ENCODE data around the gene KCTD3. TPM values are rescaled to one million over a fixed set of nuclear protein-coding genes. Genes with fewer than 3 reads are reported as not detected.

The KCTD3 gene
- total RNA-seq, 1 experiment from 2014 or later, result 50.7 TPM

DNA sequence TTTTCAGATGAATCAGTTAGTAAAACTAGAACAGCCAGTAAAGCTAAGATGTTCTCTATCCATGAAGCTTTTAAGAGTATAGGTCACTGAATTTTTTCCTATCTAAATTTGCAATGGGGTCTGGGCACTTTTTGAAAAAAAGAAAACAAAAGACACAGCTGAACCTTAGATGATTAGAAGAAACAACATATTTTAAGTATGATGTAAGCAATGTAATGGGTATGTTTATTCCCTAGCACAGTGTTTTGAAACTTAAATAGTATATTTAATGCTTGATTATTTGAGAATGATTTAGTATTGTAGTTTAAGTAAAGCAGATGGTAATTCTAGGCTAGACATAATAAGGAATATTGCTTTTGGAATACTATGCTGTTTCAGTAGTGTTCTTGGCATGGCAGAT, 36.2 kb downstream of the KCTD3 start:
- TF ChIP-seq CTCF (IDR thresholded peaks at IDR 0.05; ENCODE audit: insufficient read depth in 1 of 2, low read depth in 1 of 2, low read length in 1 of 2, severe bottlenecking in 1 of 2, unreplicated experiment in 1 of 2), result no peak
- H3K27me3 Mint-ChIP-seq (ENCODE audit: insufficient read depth, unreplicated experiment), result no peaks in the 10 kb centered on the region
- peaks cover 7% of the 10 kb centered on the region for H3K9me3 Mint-ChIP-seq (ENCODE audit: unreplicated experiment)
- intact Hi-C loops (cut with micrococcal nuclease; ENCODE audit: unreplicated experiment), result no loop called here
- Histone ChIP-seq H3K27me3 (replicated peaks; ENCODE audit: control insufficient read depth, insufficient read depth, low read length) (no peaks in the 10 kb centered on the region), H3K4me3 (ENCODE audit: low read depth, low read length) (no peak overlapping the region), H3K9me3 (no peaks in the 10 kb centered on the region), H3K4me1 (peaks cover 35% of the 10 kb centered on the region), H3K36me3 (ENCODE audit: control insufficient read depth, insufficient read depth, low read length) (no peaks in the 10 kb centered on the region)
- DNase-seq, result no peak
- BruUV-seq (replicated peaks), result no TSS peak
- no peak overlapping the region for H3K4me3 Mint-ChIP-seq (ENCODE audit: unreplicated experiment)
- peaks cover 37% of the 10 kb centered on the region for H3K36me3 Mint-ChIP-seq (ENCODE audit: insufficient read depth, unreplicated experiment)
- H3K27ac Mint-ChIP-seq (ENCODE audit: unreplicated experiment), result peak overlapping the region; percentile 28
- H3K4me1 Mint-ChIP-seq (ENCODE audit: low read depth, unreplicated experiment), result peaks cover 35% of the 10 kb centered on the region
- CTCF ChIA-PET, result no interaction called here
- POLR2A ChIA-PET, result no interaction called here

- intact Hi-C loops (cut with micrococcal nuclease; ENCODE audit: unreplicated experiment), result no loop called here
- CTCF ChIA-PET, result interaction anchor here (0.6 to 0.8 kb wide), 2 partner anchors 38 to 226 kb away, joined by 3 to 7 read pairs; partner anchors contain the start of gene KCTD3
These were observed 38.0 kb downstream of the KCTD3 start for GRCh38 chr1:215605011-215605621.

DNA sequence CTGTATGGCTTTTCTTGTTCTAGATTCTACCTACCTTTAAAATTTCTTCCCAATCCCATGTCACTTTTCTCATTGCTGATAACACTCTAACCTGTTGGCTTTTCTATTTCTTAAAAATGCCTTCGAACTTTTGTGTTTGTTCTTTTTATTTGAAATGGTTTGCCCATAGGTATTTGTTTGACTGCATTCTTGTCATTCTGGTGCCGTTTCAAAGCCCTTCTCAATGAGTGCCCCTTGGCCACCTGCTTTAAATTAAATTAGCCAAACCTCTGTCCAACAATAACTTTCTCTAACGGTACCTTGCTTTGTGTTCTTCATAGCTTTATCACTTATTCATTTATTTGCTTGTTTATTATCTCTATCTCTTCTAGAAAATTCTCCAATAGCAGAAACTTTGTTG, 38.9 kb downstream of the KCTD3 start:
- DNase-seq, result no peak
- Mint-ChIP-seq H3K27me3 (ENCODE audit: insufficient read depth, unreplicated experiment) (no peaks in the 10 kb centered on the region), H3K4me1 (ENCODE audit: low read depth, unreplicated experiment) (peaks cover 32% of the 10 kb centered on the region), H3K9me3 (ENCODE audit: unreplicated experiment) (peaks cover 13% of the 10 kb centered on the region), H3K27ac (ENCODE audit: unreplicated experiment) (peak overlapping the region; percentile 68), H3K4me3 (ENCODE audit: unreplicated experiment) (peak overlapping the region; percentile 44), H3K36me3 (ENCODE audit: insufficient read depth, unreplicated experiment) (peaks cover 42% of the 10 kb centered on the region)
- intact Hi-C loops (cut with micrococcal nuclease; ENCODE audit: unreplicated experiment), result loop anchor here (1.0 to 2.0 kb wide), 3 partner anchors 23 to 79 kb away; partner anchors contain the start of gene KCTD3
- Histone ChIP-seq H3K36me3 (ENCODE audit: control insufficient read depth, insufficient read depth, low read length) (no peaks in the 10 kb centered on the region), H3K9me3 (no peaks in the 10 kb centered on the region), H3K4me1 (peaks cover 38% of the 10 kb centered on the region), H3K27me3 (replicated peaks; ENCODE audit: control insufficient read depth, insufficient read depth, low read length) (no peaks in the 10 kb centered on the region), H3K4me3 (ENCODE audit: low read depth, low read length) (no peak overlapping the region)
- ChIA-PET POLR2A (no interaction called here), CTCF (no interaction called here)
- BruUV-seq (replicated peaks), result no TSS peak
- no peak for TF ChIP-seq CTCF (IDR thresholded peaks at IDR 0.05; ENCODE audit: insufficient read depth in 1 of 2, low read depth in 1 of 2, low read length in 1 of 2, severe bottlenecking in 1 of 2, unreplicated experiment in 1 of 2)

More at GRCh38 chr1:215605011-215605621, 38.0 kb downstream of the KCTD3 start:
- H3K36me3 ChIP-seq (ENCODE audit: control insufficient read depth, insufficient read depth, low read length), result no peaks in the 10 kb centered on the region
- Mint-ChIP-seq H3K27ac (ENCODE audit: unreplicated experiment) (peak overlapping the region; percentile 68), H3K4me1 (ENCODE audit: low read depth, unreplicated experiment) (peaks cover 36% of the 10 kb centered on the region), H3K36me3 (ENCODE audit: insufficient read depth, unreplicated experiment) (peaks cover 42% of the 10 kb centered on the region), H3K9me3 (ENCODE audit: unreplicated experiment) (peaks cover 12% of the 10 kb centered on the region), H3K4me3 (ENCODE audit: unreplicated experiment) (peak overlapping the region; percentile 44), H3K27me3 (ENCODE audit: insufficient read depth, unreplicated experiment) (no peaks in the 10 kb centered on the region)
- H3K4me1 ChIP-seq, result peaks cover 44% of the 10 kb centered on the region
- no peak for DNase-seq
- H3K4me3 ChIP-seq (ENCODE audit: low read depth, low read length), result no peak overlapping the region
- TF ChIP-seq CTCF (IDR thresholded peaks at IDR 0.05; ENCODE audit: insufficient read depth in 1 of 2, low read depth in 1 of 2, low read length in 1 of 2, severe bottlenecking in 1 of 2, unreplicated experiment in 1 of 2), result no peak
- H3K27me3 ChIP-seq (replicated peaks; ENCODE audit: control insufficient read depth, insufficient read depth, low read length), result no peaks in the 10 kb centered on the region
- POLR2A ChIA-PET, result no interaction called here
- no TSS peak for BruUV-seq (replicated peaks)
- H3K9me3 ChIP-seq, result no peaks in the 10 kb centered on the region
